Endothelial cell of umbilical vein (primary cell): Measurements from ENCODE around the gene SYTL4. TPM values are rescaled to one million over a fixed set of nuclear protein-coding genes. Genes with fewer than 3 reads are reported as not detected.

Source experiments
- BruUV-seq: library from RNA; stranded (reverse); fragments of 400-500 nt; replicated peaks from 2 replicates; lab custom pipeline; 2021; lab: Mats Ljungman, UMichigan
- CTCF ChIA-PET: fragments of 300-600, 350-600 bp; sonication (Branson Sonifier 250); formaldehyde crosslinking; loops from one replicate; lab custom pipeline; 2021; ENCODE audit warnings: antibody characterized with exemption, inconsistent platforms; lab: Charles Lee
- POLR2A ChIA-PET: fragments of 300-600, 350-600 bp; sonication (Branson Sonifier 250); formaldehyde crosslinking; loops from one replicate; lab custom pipeline; 2021; ENCODE audit warnings: antibody characterized with exemption, inconsistent platforms; lab: Charles Lee
- DNase-seq: peaks from one replicate; pipeline ENCODE4 v3.0.0-alpha.2; 2011; ENCODE audit warnings: low read depth, low spot score
- FAIRE-seq: peaks from 2 replicates; lab custom pipeline; 2011; peaks lifted over from hg19 to GRCh38; lab: Jason Lieb, UNC
- H2AFZ ChIP-seq: 2 replicates; pipeline ENCODE4 v1.6.0; 2012; ENCODE audit warnings: low read depth, low read length, control low read depth, inconsistent platforms
- H3K27ac ChIP-seq: 2 replicates; pipeline ENCODE4 v1.5.1; 2011; ENCODE audit warnings: low read depth, mild to moderate bottlenecking, control low read depth, low read length, moderate library complexity; ENCODE audit not compliant: insufficient read depth
- H3K27me3 ChIP-seq, 2 experiments: 2 replicates each; pipeline versions ENCODE4 v1.6.0 to v1.6.1; 2011; ENCODE audit warnings: low read length in 2 of 2, mixed read lengths in 1 of 2; ENCODE audit not compliant: control insufficient read depth in 2 of 2, insufficient read depth in 2 of 2
- H3K36me3 ChIP-seq, 2 experiments: 2 replicates in 1 of 2; 3 replicates in 1 of 2; pipeline ENCODE4 v1.5.1; 2011; ENCODE audit warnings: low read length in 2 of 2, mild to moderate bottlenecking in 1 of 2, moderate library complexity in 1 of 2; ENCODE audit not compliant: control insufficient read depth in 2 of 2, insufficient read depth in 2 of 2; ENCODE audit errors: extremely low read depth in 1 of 2
- H3K4me1 ChIP-seq: 3 replicates; pipeline ENCODE4 v1.5.1; 2011; ENCODE audit warnings: mild to moderate bottlenecking, low read length; ENCODE audit not compliant: control insufficient read depth, insufficient read depth; ENCODE audit errors: extremely low read depth
- H3K4me2 ChIP-seq: 2 replicates; pipeline ENCODE4 v1.6.1; 2011; ENCODE audit warnings: low read length, control low read depth, mixed read lengths; ENCODE audit not compliant: insufficient read depth
- H3K4me3 ChIP-seq, 3 experiments: fragments of 200-600 bp in 1 of 3; sonication (generic), shearing (Covaris generic) in 1 of 3; replicated peaks in 1 of 3; 2 replicates each; pipeline ENCODE4 v1.5.1; 2011 to 2016; ENCODE audit warnings: control low read depth in 3 of 3, low read length in 3 of 3, mild to moderate bottlenecking in 2 of 3, inconsistent platforms in 1 of 3, low read depth in 1 of 3, moderate library complexity in 1 of 3; ENCODE audit not compliant: insufficient read depth in 1 of 3
- H3K79me2 ChIP-seq: 2 replicates; pipeline ENCODE4 v1.6.0; 2012; ENCODE audit warnings: low read length, inconsistent platforms; ENCODE audit not compliant: control insufficient read depth, insufficient read depth
- H3K9ac ChIP-seq: replicated peaks from 2 replicates; pipeline ENCODE3; 2011; ENCODE audit warnings: low read length, control low read depth; ENCODE audit not compliant: insufficient read depth; ENCODE audit errors: extremely low read depth
- H3K9me1 ChIP-seq: replicated peaks from 3 replicates; pipeline ENCODE4 v1.6.0; 2011; ENCODE audit warnings: mild to moderate bottlenecking, low read length; ENCODE audit not compliant: control insufficient read depth, insufficient read depth; ENCODE audit errors: extremely low read depth
- H3K9me3 ChIP-seq: replicated peaks from 2 replicates; pipeline ENCODE4 v1.5.1; 2012; ENCODE audit warnings: low read length, inconsistent platforms; ENCODE audit not compliant: control insufficient read depth, insufficient read depth
- H4K20me1 ChIP-seq: replicated peaks from 2 replicates; pipeline ENCODE3; 2011; ENCODE audit warnings: mild to moderate bottlenecking, low read length; ENCODE audit not compliant: control insufficient read depth, insufficient read depth; ENCODE audit errors: extremely low read depth
- EZH2 ChIP-seq: IDR thresholded peaks from 2 replicates; pipeline ENCODE4 v1.6.1; 2012; ENCODE audit warnings: borderline replicate concordance, low read depth, mild to moderate bottlenecking, moderate library complexity, low read length, inconsistent platforms; ENCODE audit not compliant: severe bottlenecking
- FOS ChIP-seq: IDR thresholded peaks from 2 replicates; pipeline ENCODE4 v1.6.1; 2011; ENCODE audit warnings: mild to moderate bottlenecking, low read length, moderate library complexity, borderline replicate concordance; ENCODE audit not compliant: insufficient read depth
- GATA2 ChIP-seq: IDR thresholded peaks from 2 replicates; pipeline ENCODE4 v1.7.0; 2011; ENCODE audit warnings: low read depth, mild to moderate bottlenecking, moderate library complexity, mixed read lengths, low read length; ENCODE audit not compliant: insufficient read length, insufficient read depth
- JUN ChIP-seq: IDR thresholded peaks from 2 replicates; pipeline ENCODE4 v1.6.1; 2011; ENCODE audit warnings: borderline replicate concordance, low read depth; ENCODE audit not compliant: insufficient read length, insufficient read depth
- MYC ChIP-seq: IDR thresholded peaks from one replicate; pipeline ENCODE4 v1.6.1; 2011; ENCODE audit warnings: mild to moderate bottlenecking, low read depth, low read length
- POLR2A ChIP-seq: IDR thresholded peaks from 2 replicates; pipeline ENCODE4 v1.6.1; 2012; ENCODE audit warnings: low read depth, mild to moderate bottlenecking, control low read depth, low read length
- POLR2AphosphoS5 ChIP-seq: IDR thresholded peaks from 2 replicates; pipeline ENCODE4 v1.6.1; 2012; ENCODE audit warnings: low read depth, mild to moderate bottlenecking, control low read depth, low read length, moderate library complexity; ENCODE audit not compliant: insufficient read depth
- dilution Hi-C: fragments of 300-500 bp; cut with MboI; formaldehyde crosslinking; loops from one replicate; pipeline ENCODE4 v1.15.0; 2019; ENCODE audit warnings: low sequenced_read_pairs; ENCODE audit not compliant: extremely low pct_ligation_motif_present
- intact Hi-C: fragments of 100-400 bp; cut with micrococcal nuclease; formaldehyde crosslinking; loops from one replicate; pipeline ENCODE4 v1.10.0; 2022
- polyA plus RNA-seq, 4 experiments: library from polyadenylated mRNA; depleted of rRNA in 3 of 4; stranded (reverse) in 3 of 4; unstranded in 1 of 4; fragments of >200 nt; gene quantifications; 2 replicates each; pipeline versions ENCODE4 v1.2.1 to v1.2.3, GENCODE V29; 2011 to 2012; ENCODE audit warnings: missing spikeins in 1 of 4
- total RNA-seq: library from RNA; stranded (reverse); gene quantifications from 2 replicates; pipeline ENCODE4 v1.2.3, GENCODE V29; 2021
- TF ChIP-seq, protein P1 (sequence below), 2 donors: IDR thresholded peaks; 1 replicate in 1 of 2; 2 replicates in 1 of 2; pipeline ENCODE4 v1.5.1; 2011; ENCODE audit warnings: low read length in 2 of 2, mild to moderate bottlenecking in 2 of 2, moderate library complexity in 2 of 2, control low read depth in 1 of 2, inconsistent platforms in 1 of 2, low read depth in 1 of 2; ENCODE audit not compliant: insufficient read depth in 1 of 2; ENCODE audit errors: extremely low read depth in 1 of 2

SYTL4 gene
- total and polyA plus RNA-seq, 2 donors (not counting 3 experiments of a cell fraction or from before 2014, with no cell fraction given) = 25.6 to 44.1 TPM

DNA sequence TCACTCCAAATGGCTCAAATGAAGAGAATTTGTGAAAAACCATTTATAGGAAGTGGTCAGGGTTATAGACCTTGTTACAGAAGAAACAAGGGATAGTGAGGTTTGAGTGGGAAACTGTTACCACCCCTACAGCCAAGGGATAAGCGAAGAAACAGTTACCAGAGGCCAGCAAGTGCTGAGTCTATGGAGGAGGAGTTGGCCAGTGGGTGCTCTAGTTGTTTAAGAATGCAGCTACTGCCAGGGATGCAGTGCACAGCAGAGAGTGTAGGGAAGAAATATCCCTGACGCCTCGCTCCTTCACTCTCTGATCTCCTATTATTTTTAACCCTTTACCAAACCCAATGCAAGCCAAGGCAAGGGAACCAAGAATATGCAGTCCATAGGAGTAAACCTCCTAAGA is 15.2 kb upstream of the SYTL4 start:
- peaks cover 39% of the 10 kb centered on the region for H3K4me1 ChIP-seq
- no peak overlapping the region for H3K4me3 ChIP-seq
- CTCF ChIA-PET = interaction anchor here (1.5 to 2.9 kb wide), 2 partner anchors 22 to 62 kb away, joined by 5 to 20 read pairs; no protein-coding TSS in a partner anchor
- no peaks in the 10 kb centered on the region for H3K9me1 ChIP-seq
- H3K36me3 ChIP-seq = no peaks in the 10 kb centered on the region
- POLR2A ChIA-PET = no interaction called here
- intact Hi-C loops (no loop called here), dilution Hi-C loops (no loop called here)
- H3K9ac ChIP-seq = no peak overlapping the region
- TF ChIP-seq POLR2A = no peak
- no peak for TF ChIP-seq POLR2AphosphoS5
- TF ChIP-seq FOS = no peak
- TF ChIP-seq, protein P1, sequence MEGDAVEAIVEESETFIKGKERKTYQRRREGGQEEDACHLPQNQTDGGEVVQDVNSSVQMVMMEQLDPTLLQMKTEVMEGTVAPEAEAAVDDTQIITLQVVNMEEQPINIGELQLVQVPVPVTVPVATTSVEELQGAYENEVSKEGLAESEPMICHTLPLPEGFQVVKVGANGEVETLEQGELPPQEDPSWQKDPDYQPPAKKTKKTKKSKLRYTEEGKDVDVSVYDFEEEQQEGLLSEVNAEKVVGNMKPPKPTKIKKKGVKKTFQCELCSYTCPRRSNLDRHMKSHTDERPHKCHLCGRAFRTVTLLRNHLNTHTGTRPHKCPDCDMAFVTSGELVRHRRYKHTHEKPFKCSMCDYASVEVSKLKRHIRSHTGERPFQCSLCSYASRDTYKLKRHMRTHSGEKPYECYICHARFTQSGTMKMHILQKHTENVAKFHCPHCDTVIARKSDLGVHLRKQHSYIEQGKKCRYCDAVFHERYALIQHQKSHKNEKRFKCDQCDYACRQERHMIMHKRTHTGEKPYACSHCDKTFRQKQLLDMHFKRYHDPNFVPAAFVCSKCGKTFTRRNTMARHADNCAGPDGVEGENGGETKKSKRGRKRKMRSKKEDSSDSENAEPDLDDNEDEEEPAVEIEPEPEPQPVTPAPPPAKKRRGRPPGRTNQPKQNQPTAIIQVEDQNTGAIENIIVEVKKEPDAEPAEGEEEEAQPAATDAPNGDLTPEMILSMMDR (IDR thresholded peaks at IDR 0.05; ENCODE audit: extremely low read depth in 1 of 2, insufficient read depth in 1 of 2, low read depth in 1 of 2, low read length in 2 of 2) = no peak
- TF ChIP-seq JUN = no peak
- no peak for TF ChIP-seq GATA2
- TF ChIP-seq MYC = no peak
- no peak for TF ChIP-seq EZH2
- H3K9me3 ChIP-seq = no peaks in the 10 kb centered on the region
- peak overlapping the region; percentile 78 for H3K27ac ChIP-seq
- H3K27me3 ChIP-seq = no peaks in the 10 kb centered on the region
- peak overlapping the region; percentile 42 for H3K4me2 ChIP-seq
- DNase-seq (peak; percentile 17), FAIRE-seq (no peak)
- BruUV-seq = no TSS peak
- no peaks in the 10 kb centered on the region for H4K20me1 ChIP-seq
- no peaks in the 10 kb centered on the region for H3K79me2 ChIP-seq
- H2AFZ ChIP-seq = peak overlapping the region; percentile 81
